Spleen (tissue), 11 donors: ENCODE data around the gene PSMD12. TPM values are rescaled to one million over a fixed set of nuclear protein-coding genes. Genes with fewer than 3 reads are reported as not detected.
A peak's percentile ranks its signal among the peaks of the same experiment; 100 is the strongest.
"Not testable (repeated sequence)": the region's sequence is repeated elsewhere in the genome, so short reads cannot be mapped to it uniquely, and the experiment has no call there.

Source experiments
- DNase-seq: peaks from one replicate; pipeline ENCODE4 v3.0.0-alpha.2; 2020
- H3K27ac ChIP-seq, 8 donors: fragments of 200-600 bp; sonication (generic) in 7 of 8; 1 replicate in 4 of 8; 2 replicates in 4 of 8; pipeline versions ENCODE4 v1.5.0 to v1.8.0; 2016 to 2021; ENCODE audit warnings: inconsistent platforms in 4 of 8, mild to moderate bottlenecking in 4 of 8, moderate library complexity in 1 of 8
- H3K27me3 ChIP-seq, 7 donors: fragments of 200-600 bp; sonication (generic) in 6 of 7; replicated peaks in 1 of 7; 1 replicate in 4 of 7; 2 replicates in 3 of 7; pipeline versions ENCODE4 v1.5.0 to v1.8.0; 2016 to 2021; ENCODE audit warnings: inconsistent platforms in 3 of 7, mild to moderate bottlenecking in 1 of 7
- H3K36me3 ChIP-seq, 6 donors: fragments of 200-600 bp; sonication (generic) in 5 of 6; 1 replicate in 4 of 6; 2 replicates in 2 of 6; pipeline versions ENCODE4 v1.5.0 to v1.8.0; 2016 to 2021; ENCODE audit warnings: inconsistent platforms in 2 of 6
- H3K4me1 ChIP-seq, 6 donors: fragments of 200-600 bp; sonication (generic) in 5 of 6; 1 replicate in 3 of 6; 2 replicates in 3 of 6; pipeline versions ENCODE4 v1.5.0 to v1.8.0; 2016 to 2021; ENCODE audit warnings: inconsistent platforms in 3 of 6
- H3K4me3 ChIP-seq, 8 donors: fragments of 200-600 bp; sonication (generic) in 7 of 8; 1 replicate in 4 of 8; 2 replicates in 4 of 8; pipeline versions ENCODE4 v1.5.0 to v1.8.0; 2016 to 2021; ENCODE audit warnings: inconsistent platforms in 4 of 8, mild to moderate bottlenecking in 4 of 8, moderate library complexity in 2 of 8
- H3K9me3 ChIP-seq, 8 donors: fragments of 200-600 bp; sonication (generic) in 7 of 8; 1 replicate in 4 of 8; 2 replicates in 4 of 8; pipeline versions ENCODE4 v1.5.0 to v1.8.0; 2016 to 2021; ENCODE audit warnings: inconsistent platforms in 4 of 8
- CTCF ChIP-seq, 11 experiments: fragments of 200-600 bp in 7 of 11; fragments of 450-650 bp in 4 of 11; sonication (generic) in 4 of 11; IDR thresholded peaks in 8 of 11; conservative IDR thresholded peaks in 3 of 11; 1 replicate in 7 of 11; 2 replicates in 4 of 11; pipeline versions ENCODE4 v1.4.0 to v1.8.0; 2016 to 2021; ENCODE audit warnings: antibody characterized with exemption in 11 of 11, inconsistent platforms in 4 of 11, mild to moderate bottlenecking in 1 of 11
- POLR2A ChIP-seq, 3 donors: fragments of 450-650 bp; IDR thresholded peaks; one replicate each; pipeline ENCODE4 v1.5.1; 2017; ENCODE audit warnings: antibody characterized with exemption in 3 of 3, mild to moderate bottlenecking in 1 of 3
- POLR2AphosphoS5 ChIP-seq, 3 donors: sonication (generic); formaldehyde crosslinking; IDR thresholded peaks; one replicate each; pipeline ENCODE4 v1.5.1; 2017; ENCODE audit warnings: antibody characterized with exemption in 3 of 3
- WGBS, 5 donors: extraction: QIAGEN DNeasy Blood & Tissue Kit in 3 of 5; methylation state at CpG; one replicate each; pipeline versions ENCODE4 v1.1.5 to v1.1.7; 2013 to 2018; 5-methylcytosine and 5-hydroxymethylcytosine counted together
- intact Hi-C: fragments of 100-400 bp; cut with DNase I; formaldehyde crosslinking; loops from one replicate; pipeline ENCODE4 v1.15.0; 2023; ENCODE audit warnings: low total_unique reads
- polyA plus RNA-seq, 3 donors: library from polyadenylated mRNA; stranded (reverse); fragments of 200-250 nt; gene quantifications; one replicate each; pipeline ENCODE4 v1.2.1, GENCODE V29; 2013
- total RNA-seq, 7 donors: library from RNA; depleted of rRNA in 3 of 7; stranded (reverse); fragments of >200 nt in 3 of 7; fragmentation: NEBNext Ultra II Directional in 4 of 7; extraction: Animal tissue kit (Norgen Biotek cat#: 25700) in 4 of 7; gene quantifications; one replicate each; pipeline versions ENCODE4 v1.1.0 to v1.2.1, GENCODE V29; 2016 to 2021
- donor health status: healthy with polysubstance abuse.
- donor health status: DM: no; HTN: no; CAD: no; lungs with moderate emphysema.
- donor health status: DM: no; HTN: no; CAD: no.
- donor health status: Bipolar disorder and iron deficiency.
- donor health status: healthy.
- donor health status: DM: no; HTN: no; CAD: no.
- donor health status: DM: yes; HTN: yes; CAD: no.

Gene PSMD12
- total and polyA plus RNA-seq, 10 donors: 13.8 to 46.4 (median 28.9) TPM

GRCh38 chr17:67411397-67411796 lies 45.0 kb upstream of the PSMD12 start:
- Histone ChIP-seq H3K4me1 (peaks cover 0 to 43% (median 4%) of the 10 kb centered on the region in 6 donors), H3K9me3 (peaks cover 0 to 12% (median 6%) of the 10 kb centered on the region in 8 donors), H3K27me3 (no peaks in the 10 kb centered on the region), H3K27ac (peak overlapping the region in 3 of 8 donors; percentile 3 to 21 (median 14)), H3K4me3 (no peak overlapping the region), H3K36me3 (no peaks in the 10 kb centered on the region)
- intact Hi-C loops: no loop called here
- DNase-seq: no peak
- WGBS, 5 donors: 68 to 87% (median 81%) methylated on average over 4 of the region's 4 CpGs
- no peak for TF ChIP-seq CTCF (IDR thresholded peaks at IDR 0.05 in 8 of 11, conservative IDR thresholded peaks at IDR 0.05 in 3 of 11)
- no peak for TF ChIP-seq POLR2A (IDR thresholded peaks at IDR 0.05)
- TF ChIP-seq POLR2AphosphoS5 (IDR thresholded peaks at IDR 0.05): no peak

GRCh38 chr17:67408455-67408830 lies 42.1 kb upstream of the PSMD12 start:
- H3K36me3 ChIP-seq, DNase-seq, H3K27me3 ChIP-seq, H3K9me3 ChIP-seq, H3K4me3 ChIP-seq, intact Hi-C loops: not testable (repeated sequence)
- H3K27ac ChIP-seq: peak overlapping the region in 3 of 8 donors; percentile 22 to 64 (median 57)
- H3K4me1 ChIP-seq: peaks cover 0 to 56% (median 6%) of the 10 kb centered on the region in 6 donors
- WGBS, 5 donors: 60 to 87% (median 71%) methylated on average over 3 of the region's 3 CpGs

GRCh38 chr17:67403483-67403882 lies 37.1 kb upstream of the PSMD12 start:
- 81 to 92% (median 88%) methylated on average over 6 of the region's 6 CpGs for WGBS, 5 donors
- TF ChIP-seq POLR2AphosphoS5 (IDR thresholded peaks at IDR 0.05) (no peak), CTCF (IDR thresholded peaks at IDR 0.05 in 8 of 11, conservative IDR thresholded peaks at IDR 0.05 in 3 of 11) (no peak), POLR2A (IDR thresholded peaks at IDR 0.05) (no peak)
- no peaks in the 10 kb centered on the region for H3K9me3 ChIP-seq
- no peak overlapping the region for H3K4me3 ChIP-seq
- H3K4me1 ChIP-seq: peaks cover 5 to 73% (median 26%) of the 10 kb centered on the region in 6 donors
- peak overlapping the region in 5 of 8 donors; percentile 20 to 81 (median 32) for H3K27ac ChIP-seq
- H3K27me3 ChIP-seq: no peaks in the 10 kb centered on the region
- H3K36me3 ChIP-seq: no peaks in the 10 kb centered on the region
- intact Hi-C loops: no loop called here
- no peak for DNase-seq

GRCh38 chr17:67403065-67403464 lies 36.7 kb upstream of the PSMD12 start:
- Histone ChIP-seq H3K27ac (peak overlapping the region in 7 of 8 donors; percentile 20 to 81 (median 58)), H3K4me3 (no peak overlapping the region), H3K27me3 (no peaks in the 10 kb centered on the region), H3K9me3 (no peaks in the 10 kb centered on the region), H3K4me1 (peaks cover 5 to 68% (median 26%) of the 10 kb centered on the region in 6 donors), H3K36me3 (no peaks in the 10 kb centered on the region)
- 62 to 82% (median 72%) methylated on average over 2 of the region's 2 CpGs for WGBS, 5 donors
- intact Hi-C loops: no loop called here
- DNase-seq: no peak
- TF ChIP-seq POLR2A (IDR thresholded peaks at IDR 0.05) (no peak), CTCF (IDR thresholded peaks at IDR 0.05 in 8 of 11, conservative IDR thresholded peaks at IDR 0.05 in 3 of 11) (no peak), POLR2AphosphoS5 (IDR thresholded peaks at IDR 0.05) (no peak)
